CD4-positive, alpha-beta memory T cell (primary cell): ENCODE measurements around the gene SLX4IP. TPM values are rescaled to one million over a fixed set of nuclear protein-coding genes. Genes with fewer than 3 reads are reported as not detected.

ENCODE experiments used
- CTCF ChIA-PET: fragments of 350-600 bp; sonication (Branson Sonifier 250); formaldehyde crosslinking; loops from one replicate; lab custom pipeline; 2021; ENCODE audit warnings: inconsistent platforms; ENCODE audit not compliant: partially characterized antibody; lab: Charles Lee
- POLR2A ChIA-PET: fragments of 350-600 bp; sonication (Branson Sonifier 250); formaldehyde crosslinking; loops from one replicate; lab custom pipeline; 2021; ENCODE audit not compliant: partially characterized antibody; lab: Charles Lee
- DNase-seq, 5 donors: peaks; one replicate each; pipeline versions ENCODE4 v3.0.0 to v3.0.0-alpha.2; 2020 to 2022; ENCODE audit warnings: mixed read lengths in 1 of 5
- H3K27ac ChIP-seq: one replicate; pipeline ENCODE4 v1.7.0; 2013; ENCODE audit warnings: low read depth, low read length
- H3K27me3 ChIP-seq: 2 replicates; pipeline ENCODE4 v1.7.0; 2013; ENCODE audit warnings: mild to moderate bottlenecking, low read length, moderate library complexity; ENCODE audit not compliant: insufficient read depth
- H3K36me3 ChIP-seq: 2 replicates; pipeline ENCODE4 v1.7.0; 2013; ENCODE audit warnings: mild to moderate bottlenecking, low read length, moderate library complexity; ENCODE audit not compliant: insufficient read depth
- H3K4me1 ChIP-seq: 2 replicates; pipeline ENCODE4 v1.7.0; 2013; ENCODE audit warnings: mild to moderate bottlenecking, low read length, moderate library complexity; ENCODE audit not compliant: insufficient read depth
- H3K4me3 ChIP-seq, 2 donors: one replicate each; pipeline ENCODE4 v1.7.0; 2013; ENCODE audit warnings: low read length in 2 of 2, mild to moderate bottlenecking in 1 of 2
- H3K9me3 ChIP-seq, 2 donors: one replicate each; pipeline ENCODE4 v1.7.0; 2013; ENCODE audit warnings: low read length in 2 of 2, control low read depth in 1 of 2; ENCODE audit not compliant: control insufficient read depth in 1 of 2
- H3K27ac Mint-ChIP-seq, 7 donors: one replicate each; pipeline ENCODE4 v1.8.0; 2020 to 2021; ENCODE audit warnings: mixed read lengths in 7 of 7, mild to moderate bottlenecking in 6 of 7, inconsistent platforms in 3 of 7, moderate library complexity in 3 of 7
- H3K27me3 Mint-ChIP-seq, 2 donors: one replicate each; pipeline ENCODE4 v1.8.0; 2020 to 2021; ENCODE audit warnings: mixed read lengths in 2 of 2
- H3K36me3 Mint-ChIP-seq, 2 donors: one replicate each; pipeline ENCODE4 v1.8.0; 2020 to 2021; ENCODE audit warnings: mixed read lengths in 2 of 2, inconsistent platforms in 1 of 2, mild to moderate bottlenecking in 1 of 2
- H3K4me1 Mint-ChIP-seq, 4 donors: one replicate each; pipeline ENCODE4 v1.8.0; 2020 to 2021; ENCODE audit warnings: mixed read lengths in 4 of 4, mild to moderate bottlenecking in 1 of 4
- H3K4me3 Mint-ChIP-seq, 8 donors: one replicate each; pipeline ENCODE4 v1.8.0; 2020 to 2021; ENCODE audit warnings: mixed read lengths in 8 of 8, mild to moderate bottlenecking in 7 of 8, moderate library complexity in 6 of 8, inconsistent platforms in 3 of 8
- H3K9me3 Mint-ChIP-seq, 8 donors: one replicate each; pipeline ENCODE4 v1.8.0; 2020 to 2021; ENCODE audit warnings: mixed read lengths in 8 of 8, mild to moderate bottlenecking in 5 of 8, inconsistent platforms in 3 of 8, moderate library complexity in 1 of 8
- intact Hi-C: fragments of 100-400 bp; cut with micrococcal nuclease; formaldehyde crosslinking; loops from one replicate; pipeline ENCODE4 v1.15.1; 2023
- polyA plus RNA-seq, 2 donors: library from polyadenylated mRNA; unstranded; fragments of 300-500 nt; fragmentation: Illumina TruSeq; gene quantifications; one replicate each; pipeline ENCODE4 v1.2.3, GENCODE V29; 2021
- total RNA-seq, 2 experiments: library from RNA; stranded (reverse); gene quantifications; one replicate each; pipeline ENCODE4 v1.2.3, GENCODE V29; 2021

The SLX4IP gene
- total and polyA plus RNA-seq, 4 experiments from 2014 or later = 1.5 to 6.6 (median 4.0) TPM

DNA sequence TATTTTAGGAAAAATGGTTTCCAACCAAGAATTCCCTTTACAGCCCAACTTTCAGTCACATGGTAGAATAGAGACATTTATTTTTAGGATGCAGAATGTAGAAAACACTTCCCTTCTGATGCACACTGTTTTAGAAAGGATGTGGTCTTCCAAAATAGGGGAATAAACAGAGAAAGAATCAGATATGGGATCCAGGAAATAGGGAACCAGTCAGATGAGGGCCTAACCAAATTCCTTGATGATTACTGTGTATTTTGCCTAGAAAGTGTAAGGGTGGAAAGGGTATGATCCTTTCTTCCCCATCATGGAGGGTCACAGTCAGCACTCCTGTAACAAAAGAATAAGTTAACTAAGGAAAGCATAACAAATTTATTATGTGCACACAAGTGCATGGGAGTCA is 27.4 kb downstream of the SLX4IP start:
- peaks cover 0 to 15% (median 7%) of the 10 kb centered on the region in 4 donors for H3K4me1 Mint-ChIP-seq
- peaks cover 0 to 8% (median 2%) of the 10 kb centered on the region in 8 donors for H3K9me3 Mint-ChIP-seq
- Histone ChIP-seq H3K36me3 (no peaks in the 10 kb centered on the region), H3K4me1 (peaks cover 7% of the 10 kb centered on the region), H3K4me3 (no peak overlapping the region), H3K27me3 (no peaks in the 10 kb centered on the region), H3K9me3 (no peaks in the 10 kb centered on the region), H3K27ac (no peak overlapping the region)
- CTCF ChIA-PET = interaction anchor here (0.9 kb wide), 1 partner anchor 49 kb away, joined by 3 read pairs; no protein-coding TSS in a partner anchor
- intact Hi-C loops = no loop called here
- no peaks in the 10 kb centered on the region for H3K27me3 Mint-ChIP-seq
- H3K4me3 Mint-ChIP-seq = no peak overlapping the region
- H3K27ac Mint-ChIP-seq = peak overlapping the region in 1 of 7 donors; percentile 80
- POLR2A ChIA-PET = no interaction called here
- DNase-seq = no peak
- peaks cover 25 to 45% of the 10 kb centered on the region in 2 donors for H3K36me3 Mint-ChIP-seq

DNA sequence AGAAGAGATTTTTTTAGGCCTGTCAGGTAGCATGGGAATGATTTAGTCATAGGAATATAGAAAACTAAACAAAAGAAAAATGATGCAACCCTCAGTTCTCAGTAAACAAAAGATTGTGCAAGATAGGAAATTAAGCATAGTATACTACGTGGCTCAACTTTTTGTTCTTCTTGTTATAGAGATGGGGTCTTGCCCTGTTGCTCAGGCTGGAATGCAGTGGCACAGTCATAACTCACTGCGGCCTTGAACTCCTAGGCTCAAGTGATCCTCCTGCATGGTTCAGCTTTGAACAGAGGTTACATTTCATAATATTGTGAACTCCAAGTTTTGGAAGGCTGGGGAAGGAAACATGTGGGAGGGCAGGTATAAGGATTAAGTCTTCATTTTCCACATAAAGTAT is 28.5 kb downstream of the SLX4IP start:
- H3K4me1 Mint-ChIP-seq = peaks cover 7 to 24% (median 12%) of the 10 kb centered on the region in 4 donors
- H3K4me1 ChIP-seq = peaks cover 7% of the 10 kb centered on the region
- no peak for DNase-seq
- intact Hi-C loops = no loop called here
- no peak overlapping the region for H3K4me3 ChIP-seq
- H3K9me3 Mint-ChIP-seq = peaks cover 0 to 7% (median under 1%) of the 10 kb centered on the region in 8 donors
- no peaks in the 10 kb centered on the region for H3K27me3 ChIP-seq
- no peak overlapping the region for H3K4me3 Mint-ChIP-seq
- H3K27me3 Mint-ChIP-seq = no peaks in the 10 kb centered on the region
- no peak overlapping the region for H3K27ac Mint-ChIP-seq
- CTCF ChIA-PET = no interaction called here
- peaks cover 20 to 40% of the 10 kb centered on the region in 2 donors for H3K36me3 Mint-ChIP-seq
- H3K27ac ChIP-seq = no peak overlapping the region
- H3K9me3 ChIP-seq = no peaks in the 10 kb centered on the region
- POLR2A ChIA-PET = no interaction called here
- H3K36me3 ChIP-seq = no peaks in the 10 kb centered on the region

DNA sequence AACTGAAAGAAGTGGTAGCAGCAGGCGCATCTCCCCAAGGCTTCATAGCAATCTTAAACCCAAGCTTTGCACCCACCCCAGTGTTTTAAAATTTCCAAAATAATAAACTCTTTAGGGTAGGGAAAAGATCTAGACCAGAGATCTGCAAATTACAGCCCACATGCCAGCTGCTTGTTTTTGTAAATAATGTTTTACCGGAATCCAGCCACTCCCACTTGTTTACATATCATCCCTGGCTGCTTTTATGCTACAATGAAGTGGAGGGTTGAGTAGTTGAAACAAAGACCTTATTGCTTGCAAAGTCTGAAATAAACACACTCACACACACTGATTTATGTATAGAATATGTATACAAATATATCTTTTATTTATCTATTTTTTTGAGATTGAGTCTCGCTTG is 30.0 kb downstream of the SLX4IP start:
- Histone ChIP-seq H3K27me3 (no peaks in the 10 kb centered on the region), H3K9me3 (no peaks in the 10 kb centered on the region), H3K4me3 (no peak overlapping the region), H3K4me1 (peaks cover 7% of the 10 kb centered on the region), H3K36me3 (no peaks in the 10 kb centered on the region), H3K27ac (no peak overlapping the region)
- H3K4me1 Mint-ChIP-seq = peaks cover 7 to 24% (median 11%) of the 10 kb centered on the region in 4 donors
- peaks cover 12 to 33% of the 10 kb centered on the region in 2 donors for H3K36me3 Mint-ChIP-seq
- intact Hi-C loops = no loop called here
- no peak for DNase-seq
- no peaks in the 10 kb centered on the region for H3K27me3 Mint-ChIP-seq
- POLR2A ChIA-PET = no interaction called here
- peaks cover 0 to 6% (median 0%) of the 10 kb centered on the region in 8 donors for H3K9me3 Mint-ChIP-seq
- no peak overlapping the region for H3K27ac Mint-ChIP-seq
- CTCF ChIA-PET = no interaction called here
- no peak overlapping the region for H3K4me3 Mint-ChIP-seq

DNA sequence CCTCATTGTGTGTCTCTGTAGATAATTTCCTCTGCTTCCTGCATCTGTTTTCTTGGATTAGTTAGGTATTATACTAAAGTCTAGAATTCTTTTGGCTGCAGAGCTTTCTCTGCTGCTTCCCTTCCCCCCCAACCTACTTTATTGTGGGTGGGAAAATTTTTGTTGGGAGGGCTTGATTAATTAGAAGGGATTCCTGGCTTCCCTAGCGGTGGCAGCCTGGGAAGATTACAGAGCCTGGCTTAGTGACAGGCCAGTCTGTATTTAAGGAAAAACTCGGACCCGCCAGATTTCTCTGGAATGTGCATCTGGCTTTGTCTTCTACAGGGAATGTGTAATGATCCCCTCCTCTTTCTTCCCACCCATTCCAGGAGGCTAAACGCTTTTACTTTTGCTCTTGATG is 31.2 kb downstream of the SLX4IP start:
- no peak overlapping the region for H3K4me3 Mint-ChIP-seq
- Histone ChIP-seq H3K4me3 (no peak overlapping the region), H3K4me1 (peaks cover 4% of the 10 kb centered on the region), H3K9me3 (no peaks in the 10 kb centered on the region), H3K27me3 (no peaks in the 10 kb centered on the region), H3K36me3 (no peaks in the 10 kb centered on the region), H3K27ac (no peak overlapping the region)
- ChIA-PET CTCF (interaction anchor here (1.1 to 1.2 kb wide), 2 partner anchors 55 to 86 kb away, joined by 3 read pairs; no protein-coding TSS in a partner anchor), POLR2A (no interaction called here)
- H3K9me3 Mint-ChIP-seq = peaks cover 0 to 2% (median 0%) of the 10 kb centered on the region in 8 donors
- peaks cover 11 to 31% of the 10 kb centered on the region in 2 donors for H3K36me3 Mint-ChIP-seq
- DNase-seq = no peak
- H3K4me1 Mint-ChIP-seq = peaks cover 7 to 17% (median 11%) of the 10 kb centered on the region in 4 donors
- no peak overlapping the region for H3K27ac Mint-ChIP-seq
- no peaks in the 10 kb centered on the region for H3K27me3 Mint-ChIP-seq
- intact Hi-C loops = no loop called here

DNA sequence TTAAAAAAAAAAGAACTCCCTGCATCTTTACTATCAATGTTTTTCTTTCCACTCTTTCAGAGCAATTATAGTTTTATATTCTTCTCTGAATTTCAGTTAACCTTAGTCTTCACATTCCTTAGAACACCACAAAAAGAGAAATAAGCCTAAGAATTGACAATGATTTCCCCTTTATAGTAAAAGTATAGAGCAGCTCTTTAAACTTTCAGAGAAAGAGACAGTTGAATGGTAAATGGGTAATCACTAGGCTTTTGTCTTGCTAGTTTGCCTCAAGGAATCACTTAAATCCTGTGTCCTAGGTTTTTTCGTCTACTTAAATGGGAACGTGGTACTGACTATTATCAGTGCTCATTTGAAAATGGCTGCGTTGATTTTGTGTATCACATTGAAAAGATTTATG is 31.8 kb downstream of the SLX4IP start:
- no peak overlapping the region for H3K4me3 ChIP-seq
- H3K4me1 ChIP-seq = no peaks in the 10 kb centered on the region
- POLR2A ChIA-PET = no interaction called here
- intact Hi-C loops = no loop called here
- H3K9me3 ChIP-seq = no peaks in the 10 kb centered on the region
- Mint-ChIP-seq H3K36me3 (peaks cover 11 to 37% of the 10 kb centered on the region in 2 donors), H3K4me1 (peaks cover 7 to 13% (median 9%) of the 10 kb centered on the region in 4 donors), H3K27ac (no peak overlapping the region), H3K4me3 (no peak overlapping the region), H3K27me3 (no peaks in the 10 kb centered on the region), H3K9me3 (peaks cover 0 to 3% (median 0%) of the 10 kb centered on the region in 8 donors)
- H3K27ac ChIP-seq = no peak overlapping the region
- no peak for DNase-seq
- CTCF ChIA-PET = interaction anchor here (1.1 to 1.2 kb wide), 2 partner anchors 55 to 85 kb away, joined by 3 read pairs; no protein-coding TSS in a partner anchor
- H3K36me3 ChIP-seq = no peaks in the 10 kb centered on the region
- no peaks in the 10 kb centered on the region for H3K27me3 ChIP-seq

DNA sequence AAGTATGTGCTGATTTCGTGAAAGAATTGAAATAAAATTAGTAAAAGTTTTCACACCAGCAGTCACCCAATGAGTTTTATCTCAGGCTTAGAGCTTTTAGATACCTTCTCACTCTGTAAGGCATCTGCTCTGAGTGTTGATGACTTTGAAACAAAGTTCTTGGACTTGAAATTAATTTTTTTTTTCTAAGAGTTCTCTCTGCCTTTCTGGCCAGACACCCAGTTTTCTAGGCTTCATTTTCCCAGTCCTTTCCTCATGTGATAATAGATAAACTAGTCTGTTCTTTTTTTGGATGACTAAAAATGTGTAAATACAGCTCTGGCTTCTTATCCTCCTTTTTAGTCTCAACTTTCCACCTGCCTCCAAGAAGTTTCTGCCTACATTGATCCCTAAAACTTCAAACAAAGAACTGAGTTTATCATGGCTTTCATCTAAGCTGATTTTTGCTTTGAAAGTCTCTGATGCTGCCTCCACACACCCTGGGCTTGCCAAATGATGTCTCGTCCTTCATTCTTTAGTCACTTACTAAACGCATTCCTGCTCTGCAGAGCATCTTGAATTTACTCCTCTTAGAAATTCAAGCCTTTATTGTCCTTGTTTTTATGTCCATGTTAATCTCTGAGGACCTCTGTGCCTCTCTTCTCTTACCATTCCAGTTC is 32.7 kb downstream of the SLX4IP start:
- Histone ChIP-seq H3K27me3 (no peaks in the 10 kb centered on the region), H3K9me3 (no peaks in the 10 kb centered on the region), H3K36me3 (no peaks in the 10 kb centered on the region), H3K4me3 (no peak overlapping the region), H3K27ac (no peak overlapping the region), H3K4me1 (no peaks in the 10 kb centered on the region)
- CTCF ChIA-PET = interaction anchor here (1.2 to 1.4 kb wide), 2 partner anchors 54 to 68 kb away, joined by 3 to 4 read pairs; no protein-coding TSS in a partner anchor
- Mint-ChIP-seq H3K27me3 (no peaks in the 10 kb centered on the region), H3K4me3 (no peak overlapping the region), H3K36me3 (peaks cover 8 to 29% of the 10 kb centered on the region in 2 donors), H3K27ac (peak overlapping the region in 1 of 7 donors; percentile 17), H3K4me1 (peaks cover 5 to 13% (median 8%) of the 10 kb centered on the region in 4 donors), H3K9me3 (peaks cover 0 to 3% (median 0%) of the 10 kb centered on the region in 8 donors)
- intact Hi-C loops = no loop called here
- POLR2A ChIA-PET = no interaction called here
- no peak for DNase-seq

DNA sequence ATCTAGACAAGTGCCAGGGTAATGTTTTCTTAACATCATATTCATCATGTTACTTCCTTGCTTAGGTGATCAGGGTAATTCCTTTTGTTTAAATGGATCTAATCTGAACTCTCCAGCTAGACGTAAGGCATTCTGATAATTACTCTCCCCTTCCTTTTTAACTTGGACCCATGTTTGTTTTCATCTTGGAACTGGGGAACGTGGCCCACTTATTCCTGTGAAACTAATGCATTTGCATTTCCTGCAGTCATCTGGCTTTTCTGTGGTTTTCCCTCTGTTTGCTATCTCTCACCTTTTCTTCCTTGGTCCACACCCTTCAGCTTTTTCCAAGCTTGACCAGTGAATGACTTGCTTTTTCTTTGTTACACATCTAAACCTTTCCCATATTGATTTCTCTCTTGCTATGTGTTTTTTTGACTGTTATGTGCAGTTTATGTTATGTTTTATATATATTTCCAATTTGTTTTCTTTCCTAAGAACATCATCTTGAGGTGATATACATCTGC is 33.3 kb downstream of the SLX4IP start:
- peak overlapping the region in 1 of 7 donors; percentile 17 for H3K27ac Mint-ChIP-seq

More for the DNA sequence above, 33.3 kb downstream of the SLX4IP start:
- no peak overlapping the region for H3K4me3 Mint-ChIP-seq
- H3K36me3 ChIP-seq = no peaks in the 10 kb centered on the region
- peaks cover 0 to 3% (median 0%) of the 10 kb centered on the region in 8 donors for H3K9me3 Mint-ChIP-seq
- peaks cover 5 to 10% (median 8%) of the 10 kb centered on the region in 4 donors for H3K4me1 Mint-ChIP-seq
- DNase-seq = no peak
- CTCF ChIA-PET = interaction anchor here (1.0 to 1.4 kb wide), 2 partner anchors 10 to 67 kb away, joined by 3 to 4 read pairs; no protein-coding TSS in a partner anchor
- intact Hi-C loops = no loop called here
- H3K27ac ChIP-seq = no peak overlapping the region
- H3K9me3 ChIP-seq = no peaks in the 10 kb centered on the region
- peaks cover 8 to 25% of the 10 kb centered on the region in 2 donors for H3K36me3 Mint-ChIP-seq
- POLR2A ChIA-PET = no interaction called here
- H3K27me3 Mint-ChIP-seq = no peaks in the 10 kb centered on the region
- no peaks in the 10 kb centered on the region for H3K4me1 ChIP-seq
- no peak overlapping the region for H3K4me3 ChIP-seq
- H3K27me3 ChIP-seq = no peaks in the 10 kb centered on the region
